Astrocyte (in vitro differentiated cells and primary cell): Measurements from ENCODE around the gene INPP5A.

ENCODE experiments used
- CTCF ChIP-seq: IDR thresholded peaks from 2 replicates; pipeline ENCODE4 v1.5.1; 2011; ENCODE audit warnings: low read depth, mild to moderate bottlenecking, inconsistent platforms, low read length, moderate library complexity; ENCODE audit not compliant: insufficient read depth
- EZH2 ChIP-seq: IDR thresholded peaks from 2 replicates; pipeline ENCODE4 v1.6.1; 2012; ENCODE audit warnings: mild to moderate bottlenecking, low read length, inconsistent platforms; ENCODE audit not compliant: insufficient read depth

GRCh38 chr10:132632851-132633684 lies 95.5 kb downstream of the INPP5A start:
- TF ChIP-seq CTCF (no peak), EZH2 (no peak)
